ENCODE measurements around the gene LRRC8C. TPM values are rescaled to one million over a fixed set of nuclear protein-coding genes. Genes with fewer than 3 reads are reported as not detected.

Gene LRRC8C
- total and polyA plus RNA-seq, 10 donors, result 3.7 to 33.0 (median 21.6) TPM

GRCh38 chr1:89640440-89640839 lies 7.5 kb downstream of the LRRC8C start:
- no peaks in the 10 kb centered on the region for H3K36me3 ChIP-seq
- peaks cover 3 to 89% (median 30%) of the 10 kb centered on the region in 6 donors for H3K4me1 ChIP-seq
- H3K9me3 ChIP-seq, result peaks cover 0 to 4% (median under 1%) of the 10 kb centered on the region in 8 donors
- no peaks in the 10 kb centered on the region for H3K27me3 ChIP-seq (replicated peaks in 1 of 7)
- H3K27ac ChIP-seq, result no peak overlapping the region
- H3K4me3 ChIP-seq, result no peak overlapping the region
- intact Hi-C loops (cut with DNase I; ENCODE audit: low total_unique reads), result no loop called here
- DNase-seq, result no peak
- TF ChIP-seq CTCF (IDR thresholded peaks at IDR 0.05 in 8 of 11, conservative IDR thresholded peaks at IDR 0.05 in 3 of 11) (no peak), POLR2A (IDR thresholded peaks at IDR 0.05) (no peak), POLR2AphosphoS5 (IDR thresholded peaks at IDR 0.05) (no peak)

DNA sequence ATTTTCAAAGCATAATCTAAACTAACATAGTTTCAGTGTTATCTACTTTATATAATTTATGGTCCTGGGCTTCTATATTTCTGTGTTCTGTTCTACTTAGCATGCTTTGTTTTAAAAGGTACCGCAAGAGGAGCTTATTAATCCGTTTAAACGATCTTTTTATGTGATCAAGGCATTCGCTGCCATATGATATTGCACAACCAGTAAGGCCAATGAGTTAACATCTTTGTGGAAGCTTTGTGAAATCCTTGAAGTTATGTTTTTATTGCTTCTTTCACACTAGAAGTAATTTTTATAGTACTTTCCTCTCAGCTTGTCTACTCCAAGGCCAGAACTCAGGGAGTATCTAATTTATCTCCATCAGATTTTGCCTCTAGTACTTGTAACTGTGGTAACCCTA lies 8.9 kb downstream of the LRRC8C start:
- intact Hi-C loops (cut with DNase I; ENCODE audit: low total_unique reads), result no loop called here
- TF ChIP-seq CTCF (IDR thresholded peaks at IDR 0.05 in 8 of 11, conservative IDR thresholded peaks at IDR 0.05 in 3 of 11), result no peak
- DNase-seq, result no peak
- H3K9me3 ChIP-seq, result peaks cover 0 to 16% (median 13%) of the 10 kb centered on the region in 8 donors
- peaks cover 3 to 75% (median 18%) of the 10 kb centered on the region in 6 donors for H3K4me1 ChIP-seq
- no peaks in the 10 kb centered on the region for H3K36me3 ChIP-seq
- no peak overlapping the region for H3K27ac ChIP-seq
- H3K27me3 ChIP-seq (replicated peaks in 1 of 7), result no peaks in the 10 kb centered on the region
- H3K4me3 ChIP-seq, result no peak overlapping the region
- 79 to 93% (median 86%) methylated on average over 4 of the region's 4 CpGs for WGBS, 5 donors

- TF ChIP-seq CTCF (IDR thresholded peaks at IDR 0.05 in 8 of 11, conservative IDR thresholded peaks at IDR 0.05 in 3 of 11), result no peak
- no peak for TF ChIP-seq POLR2AphosphoS5 (IDR thresholded peaks at IDR 0.05)
- no peak for TF ChIP-seq POLR2A (IDR thresholded peaks at IDR 0.05)
- H3K27ac ChIP-seq, result peak overlapping the region in 1 of 8 donors; percentile 1
Observed at GRCh38 chr1:89643577-89643976, 10.7 kb downstream of the LRRC8C start.

DNA sequence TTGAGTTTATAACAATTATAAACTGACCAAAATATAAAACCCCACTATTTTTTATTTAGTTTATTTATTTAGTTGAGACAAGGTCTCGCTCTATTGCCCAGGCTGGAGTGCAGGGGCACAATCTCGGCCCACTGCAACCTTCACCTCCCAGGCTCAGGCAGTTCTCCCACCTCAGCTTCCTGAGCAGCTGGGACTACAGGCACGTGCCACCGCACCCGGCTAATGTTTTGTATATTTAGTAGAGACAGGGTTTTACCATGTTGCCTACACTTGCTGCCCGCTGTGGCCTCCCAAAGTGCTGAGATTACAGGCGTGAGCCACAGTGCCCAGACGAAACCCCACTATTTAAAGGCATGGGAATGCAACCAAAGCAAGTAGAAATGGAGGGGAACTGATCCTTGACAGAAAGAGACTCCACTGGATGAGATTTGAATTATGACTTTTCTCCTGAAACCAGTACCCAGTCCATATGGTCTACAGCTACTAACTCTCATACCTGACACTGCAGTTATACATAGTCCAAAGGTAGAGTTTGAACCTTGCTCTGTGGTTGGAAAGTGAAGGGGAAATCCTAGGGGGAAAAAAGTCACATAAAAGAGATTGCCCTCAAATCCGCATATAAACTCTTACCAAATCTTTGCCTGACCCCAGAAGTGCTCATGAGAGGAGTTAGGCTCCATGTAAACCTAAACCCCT lies 11.3 kb downstream of the LRRC8C start:
- H3K9me3 ChIP-seq, result peaks cover 0 to 19% (median 14%) of the 10 kb centered on the region in 8 donors
- intact Hi-C loops (cut with DNase I; ENCODE audit: low total_unique reads), result no loop called here
- 69 to 79% (median 77%) methylated on average over 9 of the region's 9 CpGs for WGBS, 5 donors
- TF ChIP-seq CTCF (IDR thresholded peaks at IDR 0.05 in 8 of 11, conservative IDR thresholded peaks at IDR 0.05 in 3 of 11) (no peak), POLR2AphosphoS5 (IDR thresholded peaks at IDR 0.05) (no peak), POLR2A (IDR thresholded peaks at IDR 0.05) (no peak)
- DNase-seq, result no peak
- H3K27me3 ChIP-seq (replicated peaks in 1 of 7), result no peaks in the 10 kb centered on the region
- H3K36me3 ChIP-seq, result no peaks in the 10 kb centered on the region
- H3K4me1 ChIP-seq, result peaks cover 3 to 66% (median 15%) of the 10 kb centered on the region in 6 donors
- H3K4me3 ChIP-seq, result no peak overlapping the region
- H3K27ac ChIP-seq, result peak overlapping the region in 1 of 8 donors; percentile 22

More at GRCh38 chr1:89643577-89643976, 10.7 kb downstream of the LRRC8C start:
- Histone ChIP-seq H3K4me1 (peaks cover 3 to 66% (median 8%) of the 10 kb centered on the region in 6 donors), H3K36me3 (no peaks in the 10 kb centered on the region), H3K4me3 (no peak overlapping the region), H3K9me3 (peaks cover 0 to 19% (median 14%) of the 10 kb centered on the region in 8 donors), H3K27me3 (replicated peaks in 1 of 7) (no peaks in the 10 kb centered on the region)
- DNase-seq, result no peak
- intact Hi-C loops (cut with DNase I; ENCODE audit: low total_unique reads), result no loop called here
- WGBS, 5 donors, result 85 to 91% (median 89%) methylated on average over 2 of the region's 2 CpGs

Measured in spleen (tissue), 11 donors.